Adipocyte (in vitro differentiated cells): ENCODE data around the gene CARD6.
"Not testable (repeated sequence)": the region's sequence is repeated elsewhere in the genome, so short reads cannot be mapped to it uniquely, and the experiment has no call there.

ENCODE experiments used
- DNase-seq: peaks from one replicate; pipeline ENCODE4 v3.0.0-alpha.2; 2015; ENCODE audit warnings: low read depth
- H3K27me3 ChIP-seq: replicated peaks from 2 replicates; pipeline ENCODE4 v1.7.0; 2013; ENCODE audit warnings: mild to moderate bottlenecking, low read length, moderate library complexity; ENCODE audit not compliant: control insufficient read depth, insufficient read depth
- H3K36me3 ChIP-seq: 2 replicates; pipeline ENCODE4 v1.7.0; 2013; ENCODE audit warnings: low read length, mild to moderate bottlenecking, moderate library complexity; ENCODE audit not compliant: control insufficient read depth, insufficient read depth, severe bottlenecking
- H3K4me1 ChIP-seq: 2 replicates; pipeline ENCODE4 v1.7.0; 2013; ENCODE audit warnings: mild to moderate bottlenecking, low read length, moderate library complexity; ENCODE audit not compliant: control insufficient read depth, insufficient read depth
- H3K4me3 ChIP-seq: 2 replicates; pipeline ENCODE4 v1.7.0; 2013; ENCODE audit warnings: mild to moderate bottlenecking, low read length, moderate library complexity
- H3K9ac ChIP-seq: 2 replicates; pipeline ENCODE4 v1.7.0; 2013; ENCODE audit warnings: mild to moderate bottlenecking, low read length, moderate library complexity
- H3K9me3 ChIP-seq: 2 replicates; pipeline ENCODE4 v1.7.0; 2013; ENCODE audit warnings: mild to moderate bottlenecking, low read length, moderate library complexity; ENCODE audit not compliant: control insufficient read depth

The CARD6 gene

DNA sequence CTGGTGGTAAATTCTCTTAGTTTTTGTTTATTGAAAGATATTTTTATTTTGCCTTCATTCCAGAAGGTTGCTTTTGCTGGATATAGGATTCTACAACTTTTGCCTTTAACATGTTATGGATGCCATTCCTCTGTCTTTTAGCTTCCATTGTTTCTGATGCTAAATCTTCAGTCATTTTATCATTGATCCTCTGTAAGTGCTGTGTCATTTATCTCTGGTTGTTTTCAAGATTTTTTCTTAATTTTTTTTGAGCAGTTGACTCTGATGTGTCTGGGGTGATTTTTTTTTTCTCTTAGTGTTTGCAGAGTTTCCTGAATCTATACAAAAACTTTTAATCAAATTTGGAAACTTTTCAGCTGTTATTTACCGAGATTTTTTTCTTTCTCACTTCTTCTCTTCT is 6.4 kb downstream of the CARD6 start:
- no peaks in the 10 kb centered on the region for H3K9me3 ChIP-seq
- H3K4me1 ChIP-seq = peaks cover 18% of the 10 kb centered on the region
- H3K27me3 ChIP-seq = no peaks in the 10 kb centered on the region
- no peak overlapping the region for H3K4me3 ChIP-seq
- no peak for DNase-seq
- H3K36me3 ChIP-seq = peaks cover 51% of the 10 kb centered on the region
- no peak overlapping the region for H3K9ac ChIP-seq

DNA sequence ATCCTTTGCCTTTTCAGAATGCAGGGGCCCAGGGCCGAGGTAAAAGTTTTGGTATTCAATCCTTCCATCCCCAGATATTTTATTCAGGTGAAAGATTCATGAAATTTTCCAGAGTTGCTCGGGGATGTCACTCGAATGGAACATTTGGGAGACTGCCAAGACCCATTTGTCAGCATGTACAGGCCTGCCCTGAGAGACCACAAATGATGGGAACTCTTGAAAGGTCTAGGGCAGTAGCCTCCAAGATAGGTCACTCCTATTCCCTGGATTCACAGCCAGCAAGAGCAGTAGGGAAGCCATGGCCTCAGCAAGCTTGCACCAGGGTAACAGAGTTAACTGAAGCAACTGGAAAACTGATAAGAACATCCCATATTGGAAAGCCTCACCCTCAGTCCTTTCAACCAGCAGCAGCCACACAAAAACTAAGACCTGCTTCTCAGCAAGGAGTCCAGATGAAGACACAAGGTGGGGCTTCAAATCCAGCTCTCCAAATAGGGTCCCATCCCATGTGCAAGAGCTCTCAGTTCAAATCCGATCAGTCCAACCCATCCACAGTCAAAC is 12.5 kb downstream of the CARD6 start:
- no peak for DNase-seq
- Histone ChIP-seq H3K27me3 (no peaks in the 10 kb centered on the region), H3K9me3 (no peaks in the 10 kb centered on the region), H3K9ac (no peak overlapping the region), H3K4me3 (no peak overlapping the region), H3K4me1 (no peaks in the 10 kb centered on the region), H3K36me3 (peaks cover 39% of the 10 kb centered on the region)

DNA sequence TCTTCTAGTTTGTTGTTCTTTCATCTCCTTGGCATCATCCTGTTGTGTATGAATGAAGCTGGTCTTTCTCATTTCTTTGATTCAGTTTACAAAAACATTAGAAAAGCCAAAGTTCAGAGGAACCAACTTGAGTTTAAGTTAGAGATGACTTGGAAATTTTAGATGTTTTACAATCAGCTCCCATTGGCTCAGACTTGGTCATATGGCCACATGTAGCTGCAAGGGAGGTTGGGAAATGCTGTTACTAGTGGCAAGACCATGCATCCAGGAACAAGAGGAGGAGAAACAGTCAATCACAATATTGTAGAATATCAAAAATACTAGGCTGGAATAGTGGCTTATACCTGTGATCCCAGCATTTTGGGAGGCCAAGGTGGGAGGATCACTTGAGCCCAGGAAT is 19.5 kb downstream of the CARD6 start:
- Histone ChIP-seq H3K27me3 (no peaks in the 10 kb centered on the region), H3K36me3 (no peaks in the 10 kb centered on the region), H3K9me3 (peaks cover 9% of the 10 kb centered on the region), H3K4me1 (no peaks in the 10 kb centered on the region), H3K9ac (no peak overlapping the region), H3K4me3 (no peak overlapping the region)
- no peak for DNase-seq

DNA sequence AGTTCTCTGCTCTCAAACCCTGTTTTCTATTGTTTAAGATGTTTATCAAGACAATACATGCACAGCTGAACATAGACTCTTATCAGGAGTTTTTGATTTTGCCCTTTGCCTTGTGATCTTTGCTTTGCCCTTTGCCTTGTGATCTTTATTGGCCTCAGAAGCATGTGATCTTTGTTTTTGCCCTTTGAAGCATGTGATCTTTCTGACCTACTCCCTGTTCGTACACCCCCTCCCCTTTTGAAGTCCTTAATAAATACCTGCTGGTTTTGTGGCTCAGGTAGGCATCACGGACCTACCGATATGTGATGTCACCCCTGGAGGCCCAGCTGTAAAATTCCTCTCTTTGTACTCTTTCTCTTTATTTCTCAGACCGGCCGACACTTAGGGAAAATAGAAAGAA is 23.8 kb downstream of the CARD6 start:
- not testable (repeated sequence) for H3K4me3 ChIP-seq, DNase-seq, H3K9me3 ChIP-seq, H3K36me3 ChIP-seq, H3K4me1 ChIP-seq, H3K27me3 ChIP-seq, H3K9ac ChIP-seq

DNA sequence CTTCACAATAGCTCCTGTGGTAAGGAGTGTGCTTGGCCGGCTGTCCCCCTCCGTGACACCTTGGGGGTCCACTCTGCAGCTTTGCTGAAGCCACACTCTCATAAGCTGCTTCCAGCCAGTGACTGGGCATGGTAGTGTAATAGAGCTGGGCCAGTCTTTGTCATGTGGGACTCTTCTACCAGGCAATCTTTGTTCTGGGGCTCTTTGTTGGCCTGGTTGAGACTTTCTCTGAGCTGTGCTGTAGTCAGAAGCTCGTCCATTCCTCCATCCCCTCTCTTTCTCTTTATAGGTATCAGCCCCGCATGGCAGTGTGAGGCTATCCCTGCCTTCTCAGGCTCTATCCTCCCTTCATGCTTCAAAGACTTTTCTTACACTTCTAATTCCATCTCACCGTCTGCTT is 25.7 kb downstream of the CARD6 start:
- no peak for DNase-seq
- H3K36me3 ChIP-seq = no peaks in the 10 kb centered on the region
- no peaks in the 10 kb centered on the region for H3K4me1 ChIP-seq
- H3K27me3 ChIP-seq = no peaks in the 10 kb centered on the region
- no peak overlapping the region for H3K4me3 ChIP-seq
- peaks cover 9% of the 10 kb centered on the region for H3K9me3 ChIP-seq
- H3K9ac ChIP-seq = no peak overlapping the region

DNA sequence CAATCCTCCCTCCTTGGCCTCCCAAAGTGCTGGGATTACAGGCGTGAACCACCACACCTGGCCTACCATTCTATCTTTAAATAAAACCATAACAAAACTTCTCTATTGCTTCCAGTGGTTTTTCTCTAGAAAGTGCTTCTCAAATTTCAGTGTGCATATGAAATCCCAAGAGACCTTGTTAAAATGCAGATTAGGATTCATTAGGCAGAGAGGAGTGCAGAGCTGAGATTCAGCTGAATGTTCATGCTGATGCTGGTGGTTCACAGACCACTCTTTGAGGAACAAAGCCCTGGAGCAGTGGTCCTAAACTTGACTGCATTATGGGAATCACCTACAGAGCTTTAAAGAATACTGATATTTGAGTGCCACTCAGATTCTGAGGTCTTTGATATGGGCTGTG is 28.2 kb downstream of the CARD6 start:
- Histone ChIP-seq H3K36me3 (no peaks in the 10 kb centered on the region), H3K4me3 (no peak overlapping the region), H3K9me3 (peaks cover 5% of the 10 kb centered on the region), H3K9ac (no peak overlapping the region), H3K27me3 (no peaks in the 10 kb centered on the region), H3K4me1 (no peaks in the 10 kb centered on the region)
- DNase-seq = no peak

DNA sequence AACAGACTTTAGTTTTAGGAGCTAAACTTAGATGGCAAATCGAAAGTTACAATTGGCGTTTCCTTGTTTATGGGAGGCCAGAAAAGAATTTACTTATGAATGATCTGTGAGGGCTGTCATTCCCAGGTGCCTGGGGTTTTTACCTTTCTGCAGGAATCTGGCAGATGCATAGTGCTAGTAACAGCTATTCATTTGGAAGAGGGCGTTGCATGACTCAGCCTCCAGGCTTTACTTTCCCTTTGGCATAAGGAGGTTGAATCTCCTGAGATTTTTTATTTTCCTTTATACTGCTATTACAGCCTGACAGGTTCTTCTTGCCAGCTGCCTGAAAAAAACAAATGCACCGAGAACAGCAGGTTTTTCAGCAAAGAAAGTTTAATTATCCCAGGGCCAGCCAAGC is 30.0 kb downstream of the CARD6 start:
- H3K36me3 ChIP-seq = no peaks in the 10 kb centered on the region
- no peaks in the 10 kb centered on the region for H3K4me1 ChIP-seq
- H3K27me3 ChIP-seq = no peaks in the 10 kb centered on the region
- H3K9ac ChIP-seq = no peak overlapping the region
- H3K9me3 ChIP-seq = no peaks in the 10 kb centered on the region
- no peak for DNase-seq
- no peak overlapping the region for H3K4me3 ChIP-seq

DNA sequence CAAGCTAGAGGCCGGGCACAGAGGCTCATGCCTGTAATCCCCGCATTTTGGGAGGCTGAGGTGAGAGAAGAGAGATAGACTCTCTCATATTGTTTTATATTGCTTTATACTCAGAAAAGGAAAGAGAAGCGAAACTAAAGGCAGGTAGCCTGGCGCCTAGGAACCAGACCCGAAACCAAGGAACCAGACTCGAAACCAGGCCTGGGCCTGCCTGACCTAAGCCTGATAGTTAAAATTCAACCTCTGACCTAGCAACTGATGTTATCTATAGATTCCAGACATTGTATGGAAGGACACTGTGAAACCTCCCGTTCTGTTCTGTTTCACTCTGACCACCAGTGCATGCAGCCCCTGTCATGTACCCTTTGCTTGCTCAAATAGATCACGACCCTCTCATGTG is 31.1 kb downstream of the CARD6 start:
- not testable (repeated sequence) for DNase-seq, H3K4me3 ChIP-seq, H3K4me1 ChIP-seq, H3K27me3 ChIP-seq, H3K9ac ChIP-seq, H3K36me3 ChIP-seq, H3K9me3 ChIP-seq

DNA sequence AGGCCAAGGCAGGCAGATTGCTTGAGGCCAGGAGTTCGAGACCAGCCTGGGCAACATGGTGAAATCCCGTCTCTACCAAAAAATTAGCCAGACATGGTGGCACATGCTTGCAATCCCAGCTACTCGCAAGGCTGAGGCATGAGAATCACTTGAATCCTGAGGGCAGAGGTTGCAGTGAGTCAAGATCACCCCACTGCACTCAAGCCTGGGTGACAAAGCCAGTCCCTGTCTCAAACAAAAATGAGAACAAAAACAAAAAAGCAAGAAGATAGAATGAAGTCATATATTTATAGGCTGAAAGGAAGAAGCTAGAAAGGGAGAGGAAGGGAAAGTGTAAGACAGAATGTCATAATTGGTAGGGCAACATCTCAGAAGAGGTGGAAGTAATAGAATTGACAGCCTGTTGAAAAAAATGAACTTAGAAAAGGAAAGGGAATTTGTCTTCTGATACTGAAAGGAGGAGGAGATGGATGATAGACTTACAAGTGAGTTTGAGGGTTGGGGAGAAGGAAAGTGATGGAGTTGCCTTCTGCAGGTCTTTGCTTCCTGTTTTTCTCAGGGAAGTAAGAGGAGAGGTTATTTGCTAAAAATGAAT is 32.2 kb downstream of the CARD6 start:
- no peaks in the 10 kb centered on the region for H3K36me3 ChIP-seq
- H3K4me1 ChIP-seq = no peaks in the 10 kb centered on the region
- DNase-seq = no peak
- no peaks in the 10 kb centered on the region for H3K9me3 ChIP-seq
- no peak overlapping the region for H3K4me3 ChIP-seq
- H3K9ac ChIP-seq = no peak overlapping the region
- no peaks in the 10 kb centered on the region for H3K27me3 ChIP-seq

DNA sequence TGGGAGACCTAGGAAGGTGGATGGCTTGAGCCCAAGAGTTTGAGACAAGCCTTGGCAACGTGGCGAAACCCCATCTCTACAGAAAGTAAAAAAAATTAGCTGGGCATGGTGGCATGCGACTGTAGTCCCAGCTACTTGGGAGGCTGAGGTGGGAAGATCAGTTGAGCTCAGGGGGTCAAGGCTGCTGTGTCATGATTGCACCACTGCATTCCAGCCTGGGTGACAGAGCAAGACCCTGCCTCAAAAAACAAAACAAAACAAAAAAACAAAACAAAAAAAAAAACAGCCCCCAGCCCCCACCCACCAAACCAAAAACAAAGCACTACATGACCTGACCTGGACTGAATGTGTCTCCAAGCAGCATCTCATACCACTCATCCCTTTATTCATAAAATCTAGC is 34.8 kb downstream of the CARD6 start:
- H3K4me3 ChIP-seq = no peak overlapping the region
- no peaks in the 10 kb centered on the region for H3K27me3 ChIP-seq
- no peak overlapping the region for H3K9ac ChIP-seq
- no peaks in the 10 kb centered on the region for H3K4me1 ChIP-seq
- H3K9me3 ChIP-seq = no peaks in the 10 kb centered on the region
- no peaks in the 10 kb centered on the region for H3K36me3 ChIP-seq
- no peak for DNase-seq

DNA sequence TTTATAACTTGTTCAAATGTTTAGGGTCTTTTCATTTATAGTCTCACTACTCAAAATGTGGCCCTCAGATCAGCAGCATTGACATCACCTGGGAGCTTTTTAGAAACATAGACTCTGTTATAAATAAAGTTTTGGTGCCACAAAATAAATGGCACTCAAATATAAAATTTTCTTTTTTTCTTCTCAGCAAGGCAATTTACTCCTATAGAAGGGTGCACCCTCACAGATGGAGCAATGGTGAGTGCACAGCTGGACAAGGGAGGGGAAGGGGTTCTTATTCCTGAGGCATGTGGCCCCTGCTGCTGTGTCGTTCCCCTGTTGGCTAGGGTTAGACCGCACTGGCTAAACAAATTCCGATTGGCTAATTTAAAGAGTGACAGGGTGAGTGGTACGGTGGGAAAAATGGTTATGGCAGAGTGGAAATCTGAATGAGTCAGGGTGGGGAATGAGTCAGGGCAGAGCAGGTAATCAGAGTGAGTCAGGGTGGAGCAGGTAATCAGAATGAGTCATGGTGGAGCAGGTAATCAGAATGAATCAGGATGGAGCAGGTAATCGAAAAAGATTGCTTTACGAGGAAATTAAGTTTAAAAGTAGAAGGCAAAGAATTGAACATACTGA is 36.3 kb downstream of the CARD6 start:
- DNase-seq = no peak
- H3K9me3 ChIP-seq = no peaks in the 10 kb centered on the region
- H3K4me3 ChIP-seq = no peak overlapping the region
- no peaks in the 10 kb centered on the region for H3K36me3 ChIP-seq
- no peaks in the 10 kb centered on the region for H3K27me3 ChIP-seq
- H3K4me1 ChIP-seq = no peaks in the 10 kb centered on the region
- no peak overlapping the region for H3K9ac ChIP-seq
